HG03432 (cell line): Measurements from ENCODE around the gene IGF2BP3.

Source experiments
- ATAC-seq: cut with Tn5 transposase; IDR thresholded peaks from one replicate; pipeline ENCODE4 v1.9.1; 2021; ENCODE audit warnings: mild to moderate bottlenecking, moderate library complexity; ENCODE audit not compliant: unreplicated experiment

The IGF2BP3 gene

GRCh38 chr7:23472556-23472955 lies 2.3 kb upstream of the IGF2BP3 start:
- ATAC-seq, result no peak

- no peak for ATAC-seq
These were observed 1.8 kb upstream of the IGF2BP3 start for GRCh38 chr7:23472046-23472445.

- ATAC-seq, result peak; percentile 36
These were observed 992 bp upstream of the IGF2BP3 start for GRCh38 chr7:23471106-23471859.

DNA sequence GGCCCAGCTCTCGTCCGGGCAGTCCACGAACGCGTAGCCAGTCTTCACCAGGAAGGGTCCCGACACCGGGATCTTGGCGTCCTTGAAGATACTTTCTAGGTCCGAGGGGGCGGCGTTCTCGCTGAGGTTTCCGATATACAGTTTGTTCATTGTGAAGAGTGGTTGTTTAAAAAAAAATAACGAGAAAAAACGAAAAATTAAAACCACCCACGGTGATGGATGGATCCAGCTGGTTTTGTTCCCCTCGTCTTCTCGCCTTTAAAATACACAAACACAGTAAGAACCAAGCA lies 385 bp downstream of the IGF2BP3 start:
- no peak for ATAC-seq

DNA sequence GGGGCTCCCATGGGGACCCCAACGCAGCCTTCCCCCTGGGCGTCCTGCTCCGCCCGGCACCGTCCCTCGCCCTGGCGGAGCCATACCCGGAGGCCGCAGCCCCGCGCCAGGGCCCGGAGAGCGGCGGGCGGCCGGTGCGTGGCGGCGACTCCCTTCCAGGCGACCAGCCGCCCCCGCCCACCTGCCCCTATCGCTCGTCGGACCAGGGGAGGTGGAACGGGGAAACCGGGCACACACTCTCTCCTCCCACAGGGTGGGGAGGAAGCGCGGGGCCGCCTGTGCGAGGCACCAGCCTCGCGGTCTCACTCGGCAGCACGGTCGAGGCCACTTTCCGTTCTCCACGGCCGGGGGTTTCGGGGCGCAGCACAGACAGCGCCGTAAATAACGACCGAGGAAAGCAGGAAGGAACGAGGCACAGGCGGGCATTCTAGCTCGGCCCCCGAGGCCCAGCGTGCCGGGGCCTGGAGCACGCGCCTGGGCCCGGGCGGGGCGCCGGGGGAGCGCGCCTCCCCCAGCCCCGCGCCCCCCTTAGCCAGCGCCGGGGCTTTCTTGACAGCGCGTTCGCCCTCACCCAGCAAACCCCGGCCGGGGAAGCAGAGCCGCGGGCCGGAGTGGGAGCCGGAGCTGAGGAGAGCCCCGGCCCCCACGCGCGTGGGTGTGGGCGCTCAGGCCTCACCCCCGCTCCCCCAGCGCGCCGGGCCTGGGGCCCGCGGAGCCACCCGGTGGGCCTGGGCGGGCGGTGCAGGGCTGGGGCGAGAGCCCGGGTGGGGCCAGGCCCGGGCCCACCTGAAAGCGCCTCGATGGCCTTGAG lies 936 bp downstream of the IGF2BP3 start:
- ATAC-seq, result no peak

- no peak for ATAC-seq
These were observed 1.7 kb downstream of the IGF2BP3 start for GRCh38 chr7:23468526-23469149.

DNA sequence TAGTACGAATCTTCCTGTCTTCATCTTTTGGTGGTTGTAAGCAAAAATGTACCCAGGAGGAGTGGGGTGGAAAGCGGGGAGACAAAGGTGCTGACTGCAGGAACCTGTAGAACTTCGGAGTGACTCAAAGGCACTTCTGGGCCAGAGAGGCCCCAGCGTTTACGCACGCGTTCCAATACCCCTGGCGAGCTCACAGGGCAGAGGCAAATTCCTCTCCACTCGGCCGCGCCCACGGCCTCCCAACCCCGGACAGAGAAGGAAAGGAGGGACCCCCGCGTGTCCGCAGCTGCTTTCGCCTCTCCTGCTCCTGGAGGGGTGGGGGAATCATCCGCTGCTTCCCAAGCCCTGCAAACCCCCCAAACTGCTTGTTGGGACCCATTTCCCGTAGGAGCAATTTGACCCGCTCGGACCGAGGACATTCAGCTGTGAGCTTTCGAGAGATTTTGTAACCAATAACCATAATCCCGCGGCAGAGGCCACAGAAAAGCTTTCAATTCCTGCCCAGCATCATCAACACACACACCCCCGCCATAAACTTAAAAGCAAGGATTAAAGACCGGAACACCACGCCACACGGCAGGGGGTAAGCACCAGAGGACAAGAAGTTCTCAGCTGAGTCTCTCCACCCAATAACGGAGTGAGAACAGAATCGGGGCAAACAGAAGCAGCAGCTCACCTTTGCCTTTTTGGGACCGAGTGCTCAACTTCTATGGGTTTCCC lies 2.3 kb downstream of the IGF2BP3 start:
- no peak for ATAC-seq

- ATAC-seq, result no peak
These were observed 2.9 kb downstream of the IGF2BP3 start for GRCh38 chr7:23467291-23467805.

- ATAC-seq, result no peak
These were observed 7.4 kb downstream of the IGF2BP3 start for GRCh38 chr7:23462846-23463245.

DNA sequence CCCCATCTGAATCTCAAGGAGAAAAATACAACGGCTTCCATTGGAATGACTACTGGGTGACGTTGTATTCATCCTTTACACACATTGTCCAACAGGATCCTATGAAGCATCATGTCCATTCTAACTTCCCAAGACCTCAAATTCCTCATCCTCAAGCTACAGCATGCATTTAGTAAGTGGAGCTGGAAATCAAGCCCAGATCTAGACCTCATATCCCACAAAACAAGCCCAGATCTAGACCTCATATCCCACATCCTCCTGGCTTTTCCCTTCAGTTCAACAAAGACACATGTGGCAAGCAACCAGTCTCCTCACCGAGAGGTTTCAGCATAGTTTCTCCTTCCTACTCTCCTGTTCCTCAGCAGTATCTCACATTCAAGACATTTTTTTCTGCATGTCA lies 12.2 kb downstream of the IGF2BP3 start:
- no peak for ATAC-seq

- ATAC-seq, result no peak
These were observed 14.2 kb downstream of the IGF2BP3 start for GRCh38 chr7:23456093-23456492.

DNA sequence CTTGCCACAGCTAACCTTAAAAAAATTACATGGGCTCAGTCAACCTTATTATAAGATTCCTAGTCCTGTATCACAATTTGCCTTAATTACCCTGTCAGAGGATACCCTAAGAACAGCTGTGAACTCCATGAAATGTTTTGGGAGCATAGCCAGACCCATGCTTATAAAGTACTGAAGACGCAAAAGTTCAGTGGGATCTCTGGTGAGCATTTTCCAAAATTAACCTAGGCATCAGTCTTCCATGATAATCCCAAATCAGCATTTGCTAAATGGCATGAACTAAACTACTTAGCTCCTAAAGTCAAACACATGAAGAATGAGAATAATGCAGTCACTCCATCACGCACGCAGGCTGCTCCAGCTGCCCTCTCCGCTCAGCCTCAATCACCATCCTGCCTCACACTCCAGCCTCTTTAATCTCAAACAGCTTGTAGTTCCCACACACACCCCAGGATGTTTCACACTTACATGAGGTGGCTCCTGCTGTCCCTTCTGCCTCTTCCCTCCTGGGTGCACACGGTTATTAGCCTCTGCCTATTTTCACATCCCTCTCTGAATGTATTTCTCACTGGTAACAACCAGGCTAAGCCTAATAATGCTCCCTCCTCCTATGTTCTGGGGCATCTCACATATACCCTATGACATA lies 15.3 kb downstream of the IGF2BP3 start:
- no peak for ATAC-seq

DNA sequence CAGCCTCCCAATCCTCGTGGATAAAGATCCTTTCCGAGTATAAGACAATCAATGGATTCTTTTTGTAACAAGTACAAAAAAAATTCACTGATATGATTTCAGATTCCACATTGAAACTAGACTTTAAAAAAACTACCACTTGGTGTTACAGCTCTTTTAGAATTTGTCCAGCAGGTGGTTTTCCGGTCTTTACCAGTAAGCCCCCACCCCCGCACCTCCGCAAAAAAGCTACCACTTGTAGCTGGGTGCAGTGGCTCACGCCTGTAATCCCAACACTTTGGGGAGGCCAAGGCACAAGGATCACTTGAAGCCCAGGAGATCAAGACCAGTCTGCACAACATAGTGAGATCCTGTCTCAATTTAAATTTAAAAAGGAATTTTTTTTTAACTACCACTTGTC lies 19.8 kb downstream of the IGF2BP3 start:
- no peak for ATAC-seq

DNA sequence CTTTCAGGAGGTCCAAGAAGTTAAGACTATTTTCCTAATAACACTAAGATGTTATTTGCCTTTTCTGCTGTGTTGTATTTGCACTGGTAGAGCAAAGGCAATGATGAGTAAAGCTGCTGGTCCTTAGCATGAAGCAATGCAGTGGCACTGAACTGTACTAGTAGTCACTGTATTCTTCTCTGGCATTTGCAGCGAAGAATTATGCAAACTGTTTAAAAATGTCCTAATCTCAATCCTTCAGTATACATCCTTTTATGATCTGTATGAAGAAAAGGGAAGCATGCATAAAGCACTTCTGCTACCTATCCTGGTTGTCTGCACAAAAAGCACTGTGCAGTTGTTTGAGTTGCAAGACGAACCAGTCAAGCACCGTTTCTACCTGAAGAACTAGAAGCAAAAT lies 20.4 kb downstream of the IGF2BP3 start:
- no peak for ATAC-seq

DNA sequence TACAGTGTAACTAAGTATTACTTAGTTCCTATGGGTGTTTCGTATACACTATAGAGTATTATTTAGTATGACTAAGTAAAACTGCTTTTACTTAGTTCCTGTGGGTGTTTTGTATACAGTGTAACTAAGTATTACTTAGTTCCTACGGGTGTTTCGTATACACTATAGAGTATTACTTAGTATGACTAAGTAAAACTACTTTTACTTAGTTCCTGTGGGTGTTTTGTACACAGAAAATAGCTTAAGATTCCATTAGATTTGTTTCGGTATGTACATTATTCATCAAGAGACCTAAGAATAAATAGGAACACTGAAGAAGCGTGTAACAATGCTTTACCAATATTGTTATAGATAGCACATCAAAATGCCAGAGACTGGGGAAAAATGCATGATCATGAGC lies 25.0 kb downstream of the IGF2BP3 start:
- peak; percentile 52 for ATAC-seq

GRCh38 chr7:23443974-23444373 lies 26.3 kb downstream of the IGF2BP3 start:
- no peak for ATAC-seq

GRCh38 chr7:23438171-23438570 lies 32.1 kb downstream of the IGF2BP3 start:
- ATAC-seq, result no peak

- ATAC-seq, result no peak
These were observed 36.0 kb downstream of the IGF2BP3 start for GRCh38 chr7:23434147-23434917.

DNA sequence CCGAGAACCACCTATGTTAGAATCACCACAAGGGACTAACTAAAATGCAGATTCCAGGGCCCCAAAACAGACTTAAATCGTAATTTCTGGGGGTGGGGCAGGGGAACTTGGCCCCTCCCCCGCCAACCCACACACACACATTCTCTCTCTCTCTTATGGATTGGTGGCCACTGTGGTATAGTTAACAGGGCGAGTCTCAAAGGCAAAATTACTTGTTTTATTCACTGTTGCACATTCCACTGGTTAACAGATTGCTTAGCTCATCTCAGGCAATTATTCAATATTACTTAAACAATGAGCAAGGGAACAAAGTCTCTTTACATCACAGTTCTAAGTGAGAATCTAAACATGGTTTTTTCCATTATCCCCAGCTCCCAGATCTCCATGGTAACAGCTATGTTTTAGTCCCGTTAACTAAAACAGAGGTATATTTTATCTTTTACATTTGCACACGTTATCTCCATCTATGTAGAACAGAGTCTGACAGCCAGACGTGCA lies 38.5 kb downstream of the IGF2BP3 start:
- ATAC-seq, result no peak

DNA sequence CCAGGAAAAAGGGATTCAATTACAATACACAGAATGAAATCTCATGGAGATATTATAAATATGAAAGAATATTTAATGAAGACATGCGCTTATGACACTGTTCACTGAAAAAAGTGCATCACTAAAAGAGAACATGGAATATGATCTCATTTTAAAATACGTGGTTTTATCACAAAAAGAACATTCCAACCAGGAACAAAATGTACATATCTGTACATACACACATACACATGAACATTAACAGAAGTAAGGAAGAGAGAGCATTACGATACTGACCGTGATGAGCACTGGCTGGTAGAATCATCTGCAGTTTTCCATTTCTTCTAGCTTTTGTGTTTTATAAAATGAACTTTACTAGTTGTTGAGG lies 39.4 kb downstream of the IGF2BP3 start:
- no peak for ATAC-seq
